Measurements from ENCODE around the gene RXRG.

The RXRG gene

DNA sequence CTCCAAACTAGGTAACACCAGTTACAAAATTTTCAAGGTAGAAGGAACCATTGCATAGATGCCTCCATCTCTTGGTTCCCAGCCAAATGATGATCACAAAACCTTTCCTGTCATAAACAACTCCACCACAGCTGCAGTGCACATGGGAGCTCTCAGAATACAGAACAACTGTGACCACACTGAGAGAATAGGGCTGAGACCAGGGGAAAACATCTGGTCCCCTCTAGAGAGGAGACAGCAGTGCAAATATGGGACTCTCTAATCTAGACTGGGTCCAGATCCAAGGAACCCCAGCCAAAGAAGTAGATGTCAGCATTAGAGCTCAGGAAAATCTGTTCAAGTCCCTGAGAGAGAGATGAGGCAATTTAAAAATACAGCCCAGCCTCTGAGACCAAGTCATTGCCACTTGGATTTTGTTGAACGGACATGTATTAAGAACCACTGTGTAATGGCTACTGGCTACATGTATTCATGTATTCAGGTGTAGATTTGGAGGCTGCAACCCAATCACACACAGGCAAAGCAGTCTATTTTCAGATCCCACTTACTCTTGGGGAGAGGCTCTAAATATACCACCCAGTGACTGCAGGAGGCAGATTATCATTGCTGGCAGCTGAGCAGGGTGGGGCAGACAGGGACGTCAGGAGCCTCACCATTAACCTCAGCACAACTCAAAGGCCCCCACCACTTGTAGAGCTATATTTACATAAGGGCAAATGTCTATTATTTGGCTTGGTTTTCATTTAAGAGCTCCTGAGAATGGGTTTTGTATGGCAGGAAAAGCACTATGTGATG is 7.6 kb upstream of the RXRG start:
- H3K9ac ChIP-seq (ENCODE audit: insufficient read length, low read depth), result no peak overlapping the region
- H3K27me3 ChIP-seq (ENCODE audit: insufficient read depth, insufficient read length), result peaks cover 15% of the 10 kb centered on the region
- no peaks in the 10 kb centered on the region for H3K9me3 ChIP-seq (ENCODE audit: insufficient read depth, low read length)
- H3K36me3 ChIP-seq (ENCODE audit: insufficient read depth, insufficient read length, low read length), result no peaks in the 10 kb centered on the region
- no peak for TF ChIP-seq SUZ12 (IDR thresholded peaks at IDR 0.05; ENCODE audit: extremely low read depth, insufficient read depth, insufficient read length)
- no peak for TF ChIP-seq YY1 (IDR thresholded peaks at IDR 0.05; ENCODE audit: insufficient read depth, insufficient read length)
- TF ChIP-seq ZNF274 (IDR thresholded peaks at IDR 0.05; ENCODE audit: low read depth, low read length), result no peak
- H3K4me3 ChIP-seq (ENCODE audit: insufficient read length, low read depth), result no peak overlapping the region
- H3K4me1 ChIP-seq (ENCODE audit: insufficient read depth, insufficient read length), result no peaks in the 10 kb centered on the region
- DNase-seq (ENCODE audit: low read depth, low spot score), result no peak

DNA sequence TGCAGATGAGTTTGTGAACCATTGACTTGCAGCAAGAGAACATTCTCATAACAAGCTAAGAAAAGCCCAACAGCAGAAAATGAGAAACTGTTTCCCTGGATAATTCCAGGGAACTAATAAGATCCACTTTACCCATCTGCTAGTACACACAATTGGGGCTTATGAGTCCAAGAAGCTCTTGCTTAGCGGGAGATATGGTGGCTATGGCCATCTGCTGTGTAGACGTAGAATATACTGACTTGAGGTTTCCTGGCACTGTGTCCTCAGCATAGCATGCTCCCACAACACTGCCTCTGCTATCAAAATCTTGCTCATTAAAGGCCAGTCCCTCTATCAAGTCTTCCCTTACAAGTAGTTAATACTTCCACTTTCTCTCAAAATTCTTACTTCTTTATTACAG is 6.8 kb upstream of the RXRG start:
- Histone ChIP-seq H3K4me3 (ENCODE audit: insufficient read length, low read depth) (no peak overlapping the region), H3K4me1 (ENCODE audit: insufficient read depth, insufficient read length) (no peaks in the 10 kb centered on the region), H3K36me3 (ENCODE audit: insufficient read depth, insufficient read length, low read length) (no peaks in the 10 kb centered on the region), H3K9me3 (ENCODE audit: insufficient read depth, low read length) (no peaks in the 10 kb centered on the region), H3K9ac (ENCODE audit: insufficient read length, low read depth) (no peak overlapping the region), H3K27me3 (ENCODE audit: insufficient read depth, insufficient read length) (peaks cover 24% of the 10 kb centered on the region)
- no peak for DNase-seq (ENCODE audit: low read depth, low spot score)
- TF ChIP-seq SUZ12 (IDR thresholded peaks at IDR 0.05; ENCODE audit: extremely low read depth, insufficient read depth, insufficient read length), result no peak
- no peak for TF ChIP-seq YY1 (IDR thresholded peaks at IDR 0.05; ENCODE audit: insufficient read depth, insufficient read length)
- TF ChIP-seq ZNF274 (IDR thresholded peaks at IDR 0.05; ENCODE audit: low read depth, low read length), result no peak

DNA sequence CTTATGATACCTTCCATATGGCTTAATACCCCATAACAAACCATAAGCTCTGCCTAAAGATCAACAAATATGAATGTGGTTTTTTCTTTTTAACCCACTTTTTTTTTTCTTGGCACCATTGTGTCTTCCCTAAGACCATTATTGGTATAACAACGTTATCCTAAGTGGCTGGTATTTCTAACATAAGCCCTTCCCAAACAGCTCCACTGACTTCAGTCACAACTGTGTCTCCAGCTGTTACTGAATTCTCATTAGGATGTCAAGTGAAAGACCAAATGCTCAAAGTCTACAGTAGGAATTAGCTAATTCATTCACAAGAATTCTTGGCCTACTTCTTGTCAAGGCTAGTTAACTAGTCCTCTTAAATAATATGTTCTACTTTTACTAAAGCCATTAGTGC is 4.2 kb upstream of the RXRG start:
- Histone ChIP-seq H3K27me3 (ENCODE audit: insufficient read depth, insufficient read length) (peaks cover 45% of the 10 kb centered on the region), H3K4me1 (ENCODE audit: insufficient read depth, insufficient read length) (peaks cover 3% of the 10 kb centered on the region), H3K9ac (ENCODE audit: insufficient read length, low read depth) (no peak overlapping the region), H3K9me3 (ENCODE audit: insufficient read depth, low read length) (no peaks in the 10 kb centered on the region), H3K4me3 (ENCODE audit: insufficient read length, low read depth) (no peak overlapping the region), H3K36me3 (ENCODE audit: insufficient read depth, insufficient read length, low read length) (no peaks in the 10 kb centered on the region)
- TF ChIP-seq YY1 (IDR thresholded peaks at IDR 0.05; ENCODE audit: insufficient read depth, insufficient read length) (no peak), ZNF274 (IDR thresholded peaks at IDR 0.05; ENCODE audit: low read depth, low read length) (no peak), SUZ12 (IDR thresholded peaks at IDR 0.05; ENCODE audit: extremely low read depth, insufficient read depth, insufficient read length) (no peak)
- no peak for DNase-seq (ENCODE audit: low read depth, low spot score)

DNA sequence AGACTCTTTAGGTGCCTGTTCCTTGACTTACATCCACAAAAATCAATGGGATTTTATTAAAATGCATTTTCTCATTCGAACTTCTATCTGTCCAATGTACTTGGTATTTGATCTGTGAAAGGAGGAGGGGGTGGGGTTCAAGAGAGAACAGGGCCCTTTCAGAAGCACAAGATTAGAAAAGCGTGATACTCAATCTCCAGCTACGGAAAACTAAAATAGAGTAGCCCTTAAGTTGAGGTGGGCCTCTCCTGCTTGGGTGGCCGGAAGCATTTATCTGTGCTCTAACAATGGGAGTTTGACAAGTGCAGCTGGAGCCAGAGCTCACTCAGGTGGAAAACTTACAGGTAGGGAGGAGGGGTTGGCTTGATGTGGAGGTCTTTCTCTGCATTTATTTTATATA is 462 bp upstream of the RXRG start:
- Histone ChIP-seq H3K9me3 (ENCODE audit: insufficient read depth, low read length) (no peaks in the 10 kb centered on the region), H3K4me1 (ENCODE audit: insufficient read depth, insufficient read length) (peaks cover 8% of the 10 kb centered on the region), H3K4me3 (ENCODE audit: insufficient read length, low read depth) (peak overlapping the region; percentile 15), H3K9ac (ENCODE audit: insufficient read length, low read depth) (no peak overlapping the region), H3K27me3 (ENCODE audit: insufficient read depth, insufficient read length) (peaks cover 62% of the 10 kb centered on the region), H3K36me3 (ENCODE audit: insufficient read depth, insufficient read length, low read length) (no peaks in the 10 kb centered on the region)
- no peak for TF ChIP-seq YY1 (IDR thresholded peaks at IDR 0.05; ENCODE audit: insufficient read depth, insufficient read length)
- TF ChIP-seq SUZ12 (IDR thresholded peaks at IDR 0.05; ENCODE audit: extremely low read depth, insufficient read depth, insufficient read length), result no peak
- no peak for TF ChIP-seq ZNF274 (IDR thresholded peaks at IDR 0.05; ENCODE audit: low read depth, low read length)
- DNase-seq (ENCODE audit: low read depth, low spot score), result no peak

GRCh38 chr1:165443539-165444311 is 1.2 kb downstream of the RXRG start:
- H3K4me1 ChIP-seq (ENCODE audit: insufficient read depth, insufficient read length), result peaks cover 8% of the 10 kb centered on the region
- no peak overlapping the region for H3K4me3 ChIP-seq (ENCODE audit: insufficient read length, low read depth)
- DNase-seq (ENCODE audit: low read depth, low spot score), result peak; percentile 20
- no peaks in the 10 kb centered on the region for H3K9me3 ChIP-seq (ENCODE audit: insufficient read depth, low read length)
- TF ChIP-seq SUZ12 (IDR thresholded peaks at IDR 0.05; ENCODE audit: extremely low read depth, insufficient read depth, insufficient read length), result no peak
- TF ChIP-seq ZNF274 (IDR thresholded peaks at IDR 0.05; ENCODE audit: low read depth, low read length), result no peak
- TF ChIP-seq YY1 (IDR thresholded peaks at IDR 0.05; ENCODE audit: insufficient read depth, insufficient read length), result no peak
- no peaks in the 10 kb centered on the region for H3K36me3 ChIP-seq (ENCODE audit: insufficient read depth, insufficient read length, low read length)
- H3K27me3 ChIP-seq (ENCODE audit: insufficient read depth, insufficient read length), result peaks cover 60% of the 10 kb centered on the region
- no peak overlapping the region for H3K9ac ChIP-seq (ENCODE audit: insufficient read length, low read depth)

DNA sequence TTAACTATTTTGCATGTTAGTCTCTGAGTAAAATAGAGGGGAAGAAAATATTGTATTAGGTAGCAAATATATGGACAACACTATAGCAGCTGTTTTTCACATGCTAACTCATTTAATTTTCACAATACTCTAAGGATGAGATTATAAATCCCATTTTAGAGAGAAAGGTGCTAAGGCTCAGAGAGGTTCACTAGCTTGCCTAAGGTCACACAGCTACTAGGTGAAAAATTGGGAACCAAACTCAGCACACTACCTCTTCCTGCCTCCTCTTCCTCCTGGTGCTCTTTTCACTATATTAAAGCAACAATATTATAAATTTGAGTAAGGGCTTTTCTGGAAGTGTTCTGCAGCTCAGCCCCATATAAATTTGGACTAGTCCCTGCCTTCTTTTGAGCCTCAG is 2.3 kb downstream of the RXRG start:
- no peak for DNase-seq (ENCODE audit: low read depth, low spot score)
- Histone ChIP-seq H3K36me3 (ENCODE audit: insufficient read depth, insufficient read length, low read length) (no peaks in the 10 kb centered on the region), H3K27me3 (ENCODE audit: insufficient read depth, insufficient read length) (peaks cover 52% of the 10 kb centered on the region)

GRCh38 chr1:165442053-165442452 is 2.9 kb downstream of the RXRG start:
- peaks cover 46% of the 10 kb centered on the region for H3K27me3 ChIP-seq (ENCODE audit: insufficient read depth, insufficient read length)
- no peaks in the 10 kb centered on the region for H3K36me3 ChIP-seq (ENCODE audit: insufficient read depth, insufficient read length, low read length)
- no peak for TF ChIP-seq ZNF274 (IDR thresholded peaks at IDR 0.05; ENCODE audit: low read depth, low read length)
- no peak for TF ChIP-seq YY1 (IDR thresholded peaks at IDR 0.05; ENCODE audit: insufficient read depth, insufficient read length)
- no peak for TF ChIP-seq SUZ12 (IDR thresholded peaks at IDR 0.05; ENCODE audit: extremely low read depth, insufficient read depth, insufficient read length)
- H3K9ac ChIP-seq (ENCODE audit: insufficient read length, low read depth), result no peak overlapping the region
- no peak overlapping the region for H3K4me3 ChIP-seq (ENCODE audit: insufficient read length, low read depth)
- no peak for DNase-seq (ENCODE audit: low read depth, low spot score)
- H3K9me3 ChIP-seq (ENCODE audit: insufficient read depth, low read length), result no peaks in the 10 kb centered on the region
- peaks cover 8% of the 10 kb centered on the region for H3K4me1 ChIP-seq (ENCODE audit: insufficient read depth, insufficient read length)

More for the DNA sequence above, 2.3 kb downstream of the RXRG start:
- Histone ChIP-seq H3K9me3 (ENCODE audit: insufficient read depth, low read length) (no peaks in the 10 kb centered on the region), H3K4me3 (ENCODE audit: insufficient read length, low read depth) (no peak overlapping the region), H3K9ac (ENCODE audit: insufficient read length, low read depth) (no peak overlapping the region), H3K4me1 (ENCODE audit: insufficient read depth, insufficient read length) (peaks cover 8% of the 10 kb centered on the region)
- TF ChIP-seq YY1 (IDR thresholded peaks at IDR 0.05; ENCODE audit: insufficient read depth, insufficient read length) (no peak), SUZ12 (IDR thresholded peaks at IDR 0.05; ENCODE audit: extremely low read depth, insufficient read depth, insufficient read length) (no peak), ZNF274 (IDR thresholded peaks at IDR 0.05; ENCODE audit: low read depth, low read length) (no peak)
